HepG2 (cell line): ENCODE measurements around the gene UBALD1. TPM values are rescaled to one million over a fixed set of nuclear protein-coding genes. Genes with fewer than 3 reads are reported as not detected.

Source experiments
- AGO1 ChIP-seq: fragments of 200-400 bp; formaldehyde crosslinking; IDR thresholded peaks from 2 replicates; pipeline ENCODE4 v1.6.1; 2017; ENCODE audit warnings: mild to moderate bottlenecking, low read depth, low read length, moderate library complexity; ENCODE audit not compliant: poor library complexity, severe bottlenecking
- HES4 ChIP-seq: sonication (generic); formaldehyde crosslinking; IDR thresholded peaks from 2 replicates; pipeline ENCODE4 v1.9.0; 2021; ENCODE audit warnings: mild to moderate bottlenecking, missing genetic modification reagents, borderline replicate concordance
- HOXA9 ChIP-seq: sonication (generic); formaldehyde crosslinking; IDR thresholded peaks from 2 replicates; pipeline ENCODE4 v1.8.1; 2022; ENCODE audit warnings: missing genetic modification reagents, mild to moderate bottlenecking, moderate library complexity, borderline replicate concordance
- MEIS1 ChIP-seq: sonication (generic); formaldehyde crosslinking; IDR thresholded peaks from 2 replicates; pipeline ENCODE4 v1.9.0; 2021; ENCODE audit warnings: mild to moderate bottlenecking, missing genetic modification reagents, moderate library complexity, borderline replicate concordance
- NFYC ChIP-seq: IDR thresholded peaks from 2 replicates; pipeline ENCODE4 v1.6.1; 2016; ENCODE audit warnings: missing genetic modification reagents, missing compliant biosample characterization
- RAD21 ChIP-seq: fragments of 450-650 bp; formaldehyde crosslinking; IDR thresholded peaks from 2 replicates; pipeline ENCODE4 v1.5.0; 2020; ENCODE audit warnings: mild to moderate bottlenecking
- RARG ChIP-seq: sonication (generic); formaldehyde crosslinking; IDR thresholded peaks from 2 replicates; pipeline ENCODE4 v1.4.0; 2020; ENCODE audit warnings: low read depth, mild to moderate bottlenecking, missing genetic modification reagents
- REL ChIP-seq: sonication (generic); formaldehyde crosslinking; conservative IDR thresholded peaks from 2 replicates; pipeline ENCODE4 v1.8.0; 2022; ENCODE audit warnings: mild to moderate bottlenecking, missing genetic modification reagents, moderate library complexity
- RFX3 ChIP-seq: IDR thresholded peaks from 2 replicates; pipeline ENCODE4 v1.6.1; 2016; ENCODE audit warnings: missing biosample characterization, missing genetic modification reagents
- SOX13 ChIP-seq, 3 experiments: fragments of 450-650 bp in 1 of 3; sonication (generic) in 1 of 3; formaldehyde crosslinking in 1 of 3; IDR thresholded peaks in 2 of 3; conservative IDR thresholded peaks in 1 of 3; 2 replicates each; pipeline versions ENCODE4 v1.5.0 to v1.6.1; 2016 to 2020; ENCODE audit warnings: antibody characterized with exemption in 1 of 3, mild to moderate bottlenecking in 1 of 3, missing compliant biosample characterization in 1 of 3, missing genetic modification reagents in 1 of 3, moderate library complexity in 1 of 3
- SUZ12 ChIP-seq: fragments of 150-350 bp; IDR thresholded peaks from 2 replicates; pipeline ENCODE4 v1.6.1; 2014; ENCODE audit warnings: low read depth, low read length
- TAF15 ChIP-seq: fragments of 200-400 bp; formaldehyde crosslinking; IDR thresholded peaks from one replicate; pipeline ENCODE4 v1.6.1; 2018; ENCODE audit warnings: mild to moderate bottlenecking, low read depth, low read length; ENCODE audit not compliant: poor library complexity, severe bottlenecking
- TARDBP ChIP-seq: sonication (generic); formaldehyde crosslinking; IDR thresholded peaks from 2 replicates; pipeline ENCODE4 v1.8.0; 2022; ENCODE audit warnings: mild to moderate bottlenecking, missing genetic modification reagents
- ZNF292 ChIP-seq: sonication (generic); formaldehyde crosslinking; IDR thresholded peaks from 2 replicates; pipeline ENCODE4 v1.8.1; 2022; ENCODE audit warnings: mild to moderate bottlenecking, low read depth, missing genetic modification reagents, borderline replicate concordance
- ZNF326 ChIP-seq: sonication (generic); formaldehyde crosslinking; IDR thresholded peaks from 2 replicates; pipeline ENCODE4 v1.4.0; 2020; ENCODE audit warnings: missing genetic modification reagents, borderline replicate concordance
- ZNF670 ChIP-seq: sonication (generic); formaldehyde crosslinking; IDR thresholded peaks from 2 replicates; pipeline ENCODE4 v1.8.0; 2022; ENCODE audit warnings: mild to moderate bottlenecking, missing genetic modification reagents, borderline replicate concordance
- ZSCAN31 ChIP-seq: sonication (generic); formaldehyde crosslinking; IDR thresholded peaks from 2 replicates; pipeline ENCODE4 v1.5.0; 2020; ENCODE audit warnings: low read depth, mild to moderate bottlenecking, missing genetic modification reagents
- polyA plus RNA-seq, 8 experiments: library from polyadenylated mRNA; depleted of rRNA in 3 of 8; stranded (reverse) in 7 of 8; unstranded in 1 of 8; fragments of >200 nt; fragmentation: Illumina TruSeq in 4 of 8; extraction: Trizol in 4 of 8; gene quantifications; 2 replicates each; pipeline versions ENCODE4 v1.2.1 to v1.2.3, GENCODE V29; 2011 to 2016; ENCODE audit warnings: low read depth in 4 of 8, missing spikeins in 1 of 8, mixed read lengths in 1 of 8; ENCODE audit not compliant: insufficient read depth in 1 of 8
- total RNA-seq, 5 experiments: library from RNA; depleted of rRNA; stranded (reverse); fragments of >200 nt; fragmentation: Illumina TruSeq; extraction: Trizol; gene quantifications; 2 replicates each; pipeline ENCODE4 v1.2.3, GENCODE V29; 2016; ENCODE audit warnings: low read depth in 1 of 5
- TF ChIP-seq, protein P1 (sequence below): sonication (generic); formaldehyde crosslinking; IDR thresholded peaks from 2 replicates; pipeline ENCODE4 v1.4.0; 2020; ENCODE audit warnings: missing genetic modification reagents
- TF ChIP-seq, protein P2 (sequence below): IDR thresholded peaks from 2 replicates; pipeline ENCODE4 v1.6.1; 2016; ENCODE audit warnings: missing genetic modification reagents, missing compliant biosample characterization
- TF ChIP-seq, protein P3 (sequence below): sonication (generic); formaldehyde crosslinking; IDR thresholded peaks from 2 replicates; pipeline ENCODE4 v1.4.0; 2020; ENCODE audit warnings: missing genetic modification reagents, borderline replicate concordance

UBALD1 gene
- total and polyA plus RNA-seq, 2 of the 13 experiments (the other 11 are each of a cell fraction or from before 2014, with no cell fraction given) = 6.8 to 12.3 TPM

DNA sequence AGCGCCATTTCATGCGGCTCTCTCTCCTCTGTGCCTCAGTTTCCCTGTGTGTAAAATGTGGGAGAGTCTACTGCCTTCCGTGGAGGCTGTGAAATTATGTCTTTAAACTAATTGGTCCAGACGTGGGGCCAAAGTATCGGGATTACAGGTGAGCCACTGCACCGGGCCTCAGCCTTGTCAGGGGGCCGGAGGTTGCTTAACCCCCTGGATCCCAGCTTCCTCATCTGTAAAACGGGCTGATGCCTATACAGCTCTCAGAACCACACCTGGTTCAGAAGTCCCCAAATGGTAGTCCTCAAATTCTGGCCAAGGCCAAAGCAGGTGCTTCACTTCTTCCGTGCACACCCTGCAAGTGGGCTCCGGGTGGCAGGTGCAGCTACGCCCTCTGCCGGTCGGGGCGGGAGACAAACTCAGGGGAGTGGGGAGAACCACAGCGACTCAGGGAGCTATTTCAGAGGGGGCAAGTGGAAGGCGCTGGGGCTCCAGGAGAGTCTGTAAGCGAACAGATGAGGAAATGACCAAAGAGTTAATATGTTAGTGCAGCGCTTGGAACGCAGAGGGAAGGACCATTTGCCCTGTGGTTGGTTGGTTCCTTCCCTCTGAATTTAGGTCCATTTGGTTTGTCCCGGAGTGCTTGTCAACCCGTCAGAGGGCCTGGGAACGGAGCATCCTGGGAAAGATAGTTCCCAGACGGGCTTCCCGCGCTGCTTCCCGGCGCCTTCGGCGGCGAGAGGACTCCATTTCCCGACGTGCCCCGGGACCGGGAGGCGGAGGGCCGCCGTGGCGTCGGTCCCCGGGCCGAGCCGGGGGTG, 9.5 kb upstream of the UBALD1 start, which contains the start of gene MGRN1 (continued):
- no peak for TF ChIP-seq RFX3 (CRISPR knock-in tag)
- TF ChIP-seq, protein P1, sequence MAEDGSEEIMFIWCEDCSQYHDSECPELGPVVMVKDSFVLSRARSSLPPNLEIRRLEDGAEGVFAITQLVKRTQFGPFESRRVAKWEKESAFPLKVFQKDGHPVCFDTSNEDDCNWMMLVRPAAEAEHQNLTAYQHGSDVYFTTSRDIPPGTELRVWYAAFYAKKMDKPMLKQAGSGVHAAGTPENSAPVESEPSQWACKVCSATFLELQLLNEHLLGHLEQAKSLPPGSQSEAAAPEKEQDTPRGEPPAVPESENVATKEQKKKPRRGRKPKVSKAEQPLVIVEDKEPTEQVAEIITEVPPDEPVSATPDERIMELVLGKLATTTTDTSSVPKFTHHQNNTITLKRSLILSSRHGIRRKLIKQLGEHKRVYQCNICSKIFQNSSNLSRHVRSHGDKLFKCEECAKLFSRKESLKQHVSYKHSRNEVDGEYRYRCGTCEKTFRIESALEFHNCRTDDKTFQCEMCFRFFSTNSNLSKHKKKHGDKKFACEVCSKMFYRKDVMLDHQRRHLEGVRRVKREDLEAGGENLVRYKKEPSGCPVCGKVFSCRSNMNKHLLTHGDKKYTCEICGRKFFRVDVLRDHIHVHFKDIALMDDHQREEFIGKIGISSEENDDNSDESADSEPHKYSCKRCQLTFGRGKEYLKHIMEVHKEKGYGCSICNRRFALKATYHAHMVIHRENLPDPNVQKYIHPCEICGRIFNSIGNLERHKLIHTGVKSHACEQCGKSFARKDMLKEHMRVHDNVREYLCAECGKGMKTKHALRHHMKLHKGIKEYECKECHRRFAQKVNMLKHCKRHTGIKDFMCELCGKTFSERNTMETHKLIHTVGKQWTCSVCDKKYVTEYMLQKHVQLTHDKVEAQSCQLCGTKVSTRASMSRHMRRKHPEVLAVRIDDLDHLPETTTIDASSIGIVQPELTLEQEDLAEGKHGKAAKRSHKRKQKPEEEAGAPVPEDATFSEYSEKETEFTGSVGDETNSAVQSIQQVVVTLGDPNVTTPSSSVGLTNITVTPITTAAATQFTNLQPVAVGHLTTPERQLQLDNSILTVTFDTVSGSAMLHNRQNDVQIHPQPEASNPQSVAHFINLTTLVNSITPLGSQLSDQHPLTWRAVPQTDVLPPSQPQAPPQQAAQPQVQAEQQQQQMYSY (CRISPR knock-in tag) = no peak
- no peak for TF ChIP-seq HOXA9
- TF ChIP-seq SOX13 (IDR thresholded peaks at IDR 0.05) = no peak
- no peak for TF ChIP-seq SOX13 (CRISPR knock-in tag; conservative IDR thresholded peaks at IDR 0.05 in 1 of 2, IDR thresholded peaks at IDR 0.05 in 1 of 2)
- no peak for TF ChIP-seq MEIS1 (CRISPR knock-in tag)
- TF ChIP-seq TARDBP = peak; percentile 67; the same call in 1 of the 2 replicates
- TF ChIP-seq, protein P2, sequence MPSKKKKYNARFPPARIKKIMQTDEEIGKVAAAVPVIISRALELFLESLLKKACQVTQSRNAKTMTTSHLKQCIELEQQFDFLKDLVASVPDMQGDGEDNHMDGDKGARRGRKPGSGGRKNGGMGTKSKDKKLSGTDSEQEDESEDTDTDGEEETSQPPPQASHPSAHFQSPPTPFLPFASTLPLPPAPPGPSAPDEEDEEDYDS (CRISPR knock-in tag) = peak; percentile 33; the same call in 1 of the 2 replicates
- no peak for TF ChIP-seq HES4 (CRISPR knock-in tag)
- peak; percentile 63 for TF ChIP-seq RAD21 (CRISPR knock-in tag)
- peak; percentile 26; the same call in 1 of the 2 replicates for TF ChIP-seq ZSCAN31 (CRISPR knock-in tag)
- no peak for TF ChIP-seq AGO1
- peak; percentile 87 for TF ChIP-seq SUZ12
- TF ChIP-seq TAF15 = no peak
- peak; percentile 90; the same call in 1 of the 2 replicates for TF ChIP-seq RARG (CRISPR knock-in tag)
- peak; percentile 32; the same call in 1 of the 2 replicates for TF ChIP-seq ZNF670
- TF ChIP-seq, protein P3, sequence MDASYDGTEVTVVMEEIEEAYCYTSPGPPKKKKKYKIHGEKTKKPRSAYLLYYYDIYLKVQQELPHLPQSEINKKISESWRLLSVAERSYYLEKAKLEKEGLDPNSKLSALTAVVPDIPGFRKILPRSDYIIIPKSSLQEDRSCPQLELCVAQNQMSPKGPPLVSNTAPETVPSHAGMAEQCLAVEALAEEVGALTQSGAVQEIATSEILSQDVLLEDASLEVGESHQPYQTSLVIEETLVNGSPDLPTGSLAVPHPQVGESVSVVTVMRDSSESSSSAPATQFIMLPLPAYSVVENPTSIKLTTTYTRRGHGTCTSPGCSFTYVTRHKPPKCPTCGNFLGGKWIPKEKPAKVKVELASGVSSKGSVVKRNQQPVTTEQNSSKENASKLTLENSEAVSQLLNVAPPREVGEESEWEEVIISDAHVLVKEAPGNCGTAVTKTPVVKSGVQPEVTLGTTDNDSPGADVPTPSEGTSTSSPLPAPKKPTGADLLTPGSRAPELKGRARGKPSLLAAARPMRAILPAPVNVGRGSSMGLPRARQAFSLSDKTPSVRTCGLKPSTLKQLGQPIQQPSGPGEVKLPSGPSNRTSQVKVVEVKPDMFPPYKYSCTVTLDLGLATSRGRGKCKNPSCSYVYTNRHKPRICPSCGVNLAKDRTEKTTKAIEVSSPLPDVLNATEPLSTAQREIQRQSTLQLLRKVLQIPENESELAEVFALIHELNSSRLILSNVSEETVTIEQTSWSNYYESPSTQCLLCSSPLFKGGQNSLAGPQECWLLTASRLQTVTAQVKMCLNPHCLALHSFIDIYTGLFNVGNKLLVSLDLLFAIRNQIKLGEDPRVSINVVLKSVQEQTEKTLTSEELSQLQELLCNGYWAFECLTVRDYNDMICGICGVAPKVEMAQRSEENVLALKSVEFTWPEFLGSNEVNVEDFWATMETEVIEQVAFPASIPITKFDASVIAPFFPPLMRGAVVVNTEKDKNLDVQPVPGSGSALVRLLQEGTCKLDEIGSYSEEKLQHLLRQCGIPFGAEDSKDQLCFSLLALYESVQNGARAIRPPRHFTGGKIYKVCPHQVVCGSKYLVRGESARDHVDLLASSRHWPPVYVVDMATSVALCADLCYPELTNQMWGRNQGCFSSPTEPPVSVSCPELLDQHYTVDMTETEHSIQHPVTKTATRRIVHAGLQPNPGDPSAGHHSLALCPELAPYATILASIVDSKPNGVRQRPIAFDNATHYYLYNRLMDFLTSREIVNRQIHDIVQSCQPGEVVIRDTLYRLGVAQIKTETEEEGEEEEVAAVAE (CRISPR knock-in tag) = no peak
- TF ChIP-seq NFYC (CRISPR knock-in tag) = peak; percentile 8; the same call in 1 of the 2 replicates
- no peak for TF ChIP-seq ZNF292 (CRISPR knock-in tag)
- TF ChIP-seq REL = no peak
- TF ChIP-seq ZNF326 (CRISPR knock-in tag) = no peak
